Vagina (tissue), 2 donors: ENCODE results near the gene SMC6. TPM values are rescaled to one million over a fixed set of nuclear protein-coding genes. Genes with fewer than 3 reads are reported as not detected.

Experiments
- DNase-seq, 2 donors: peaks; one replicate each; pipeline ENCODE4 v3.0.0-alpha.2; 2017; ENCODE audit errors: extremely low spot score in 2 of 2
- H3K27ac ChIP-seq: fragments of 200-600 bp; sonication (generic); one replicate; pipeline ENCODE4 v1.5.1; 2019
- H3K27me3 ChIP-seq: fragments of 200-600 bp; sonication (generic); one replicate; pipeline ENCODE4 v1.5.1; 2019
- H3K36me3 ChIP-seq, 2 donors: fragments of 200-600 bp; sonication (generic); one replicate each; pipeline ENCODE4 v1.5.1; 2017 to 2019
- H3K4me1 ChIP-seq: fragments of 200-600 bp; sonication (generic); one replicate; pipeline ENCODE4 v1.5.1; 2019
- H3K4me3 ChIP-seq, 2 donors: fragments of 200-600 bp; sonication (generic); 1 replicate in 1 of 2; 2 replicates in 1 of 2; pipeline ENCODE4 v1.5.1; 2016 to 2019
- H3K9me3 ChIP-seq: fragments of 200-600 bp; sonication (generic); one replicate; pipeline ENCODE4 v1.5.1; 2019
- POLR2A ChIP-seq, 2 donors: fragments of 450-650 bp; IDR thresholded peaks; one replicate each; pipeline ENCODE4 v1.6.1; 2017; ENCODE audit warnings: antibody characterized with exemption in 2 of 2, mild to moderate bottlenecking in 2 of 2, moderate library complexity in 2 of 2
- POLR2AphosphoS5 ChIP-seq, 2 donors: sonication (generic); formaldehyde crosslinking; IDR thresholded peaks; one replicate each; pipeline ENCODE4 v1.9.0; 2017; ENCODE audit warnings: antibody characterized with exemption in 2 of 2, mild to moderate bottlenecking in 2 of 2, low read depth in 1 of 2; ENCODE audit not compliant: insufficient read depth in 1 of 2
- intact Hi-C: fragments of 100-400 bp; cut with DNase I; formaldehyde crosslinking; loops from one replicate; pipeline ENCODE4 v1.15.1; 2023
- total RNA-seq: library from RNA; depleted of rRNA; stranded (reverse); fragments of >200 nt; gene quantifications from one replicate; pipeline ENCODE4 v1.2.3, GENCODE V29; 2016
- TF ChIP-seq, protein P1 (sequence below), 3 experiments: fragments of 450-650 bp in 2 of 3; fragments of 200-600 bp in 1 of 3; sonication (generic) in 1 of 3; IDR thresholded peaks; one replicate each; pipeline ENCODE4 v1.5.1; 2017 to 2019; ENCODE audit warnings: antibody characterized with exemption in 3 of 3, mild to moderate bottlenecking in 2 of 3, moderate library complexity in 2 of 3

The SMC6 gene
- total RNA-seq, 1 donor from 2014 or later: 33.6 TPM

DNA sequence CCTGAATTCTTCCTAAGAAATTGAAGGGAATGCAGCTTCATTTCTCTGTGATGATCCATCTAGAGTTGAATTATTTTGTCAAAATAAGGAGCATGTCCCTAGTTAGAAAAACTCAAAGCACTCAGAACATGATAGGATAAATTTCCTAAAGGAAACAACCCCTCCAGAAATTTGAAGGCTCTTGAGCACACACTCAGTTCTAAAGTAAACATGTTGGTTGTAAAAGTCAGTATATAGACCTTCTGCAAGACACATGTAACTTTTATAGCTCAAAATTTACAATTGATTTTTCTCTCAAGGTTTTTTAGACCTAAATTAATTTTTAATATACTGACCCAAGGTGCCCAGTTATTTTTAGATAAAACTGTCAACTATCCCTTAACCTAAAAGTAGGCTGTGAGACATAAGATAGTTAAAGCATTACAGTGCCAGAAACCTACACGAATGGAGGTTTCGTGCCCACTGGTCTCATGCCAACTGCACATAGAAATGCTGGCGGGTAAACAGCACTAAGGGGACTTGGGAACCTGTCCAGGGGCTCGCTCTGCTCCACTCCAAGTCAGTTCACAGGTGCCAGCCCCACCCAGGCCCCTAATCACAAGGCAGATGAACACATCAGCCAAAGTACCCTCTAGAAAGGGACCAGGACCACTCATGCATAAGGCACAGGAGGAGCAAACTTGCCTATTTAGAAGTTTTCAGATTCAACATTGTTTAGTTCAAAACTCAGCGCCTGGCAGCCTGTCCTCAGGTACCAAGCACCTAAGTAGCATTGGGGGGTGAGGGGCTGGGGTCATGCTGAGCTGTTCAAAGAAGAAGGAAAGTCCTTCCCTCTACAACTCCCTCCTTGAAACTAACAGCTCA is 106.5 kb downstream of the SMC6 start:
- no peak overlapping the region for H3K4me3 ChIP-seq
- intact Hi-C loops: no loop called here
- no peak for DNase-seq
- H3K27ac ChIP-seq: no peak overlapping the region
- no peaks in the 10 kb centered on the region for H3K36me3 ChIP-seq
- TF ChIP-seq POLR2A (IDR thresholded peaks at IDR 0.05): no peak
- TF ChIP-seq POLR2AphosphoS5 (IDR thresholded peaks at IDR 0.05; ENCODE audit: insufficient read depth in 1 of 2, low read depth in 1 of 2): no peak
- TF ChIP-seq, protein P1, sequence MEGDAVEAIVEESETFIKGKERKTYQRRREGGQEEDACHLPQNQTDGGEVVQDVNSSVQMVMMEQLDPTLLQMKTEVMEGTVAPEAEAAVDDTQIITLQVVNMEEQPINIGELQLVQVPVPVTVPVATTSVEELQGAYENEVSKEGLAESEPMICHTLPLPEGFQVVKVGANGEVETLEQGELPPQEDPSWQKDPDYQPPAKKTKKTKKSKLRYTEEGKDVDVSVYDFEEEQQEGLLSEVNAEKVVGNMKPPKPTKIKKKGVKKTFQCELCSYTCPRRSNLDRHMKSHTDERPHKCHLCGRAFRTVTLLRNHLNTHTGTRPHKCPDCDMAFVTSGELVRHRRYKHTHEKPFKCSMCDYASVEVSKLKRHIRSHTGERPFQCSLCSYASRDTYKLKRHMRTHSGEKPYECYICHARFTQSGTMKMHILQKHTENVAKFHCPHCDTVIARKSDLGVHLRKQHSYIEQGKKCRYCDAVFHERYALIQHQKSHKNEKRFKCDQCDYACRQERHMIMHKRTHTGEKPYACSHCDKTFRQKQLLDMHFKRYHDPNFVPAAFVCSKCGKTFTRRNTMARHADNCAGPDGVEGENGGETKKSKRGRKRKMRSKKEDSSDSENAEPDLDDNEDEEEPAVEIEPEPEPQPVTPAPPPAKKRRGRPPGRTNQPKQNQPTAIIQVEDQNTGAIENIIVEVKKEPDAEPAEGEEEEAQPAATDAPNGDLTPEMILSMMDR (IDR thresholded peaks at IDR 0.05): no peak
- peaks cover 47% of the 10 kb centered on the region for H3K4me1 ChIP-seq
- no peaks in the 10 kb centered on the region for H3K27me3 ChIP-seq
- no peaks in the 10 kb centered on the region for H3K9me3 ChIP-seq

DNA sequence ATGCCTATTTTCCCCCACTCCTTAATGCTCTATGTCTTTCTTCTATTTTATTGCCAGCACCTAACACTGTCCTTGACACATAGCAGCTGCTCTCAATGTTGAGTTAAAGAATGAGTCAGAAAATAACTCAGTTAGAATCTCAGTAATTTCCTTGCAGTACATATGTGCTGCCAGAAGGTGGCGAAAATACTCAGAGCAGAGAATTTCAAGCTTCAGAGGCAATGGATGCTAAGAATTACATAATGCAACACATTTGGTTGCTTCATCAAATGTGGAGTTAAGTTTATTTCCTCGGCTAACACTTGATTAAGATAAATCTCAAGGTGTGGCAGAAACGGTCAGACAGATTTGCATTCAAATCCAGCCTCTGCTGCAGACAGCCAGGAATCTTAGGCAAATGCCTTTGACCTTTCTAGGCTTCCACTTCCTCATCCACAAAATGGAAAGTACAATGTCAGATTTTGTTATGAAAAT is 107.5 kb downstream of the SMC6 start:
- TF ChIP-seq, protein P1 (IDR thresholded peaks at IDR 0.05): peak; percentile 44 to 76 (median 53)
- TF ChIP-seq POLR2AphosphoS5 (IDR thresholded peaks at IDR 0.05; ENCODE audit: insufficient read depth in 1 of 2, low read depth in 1 of 2) (peak in 1 of 2 donors; percentile 95), POLR2A (IDR thresholded peaks at IDR 0.05) (no peak)
- DNase-seq: no peak
- Histone ChIP-seq H3K4me1 (peaks cover 47% of the 10 kb centered on the region), H3K27me3 (no peaks in the 10 kb centered on the region), H3K36me3 (no peaks in the 10 kb centered on the region), H3K27ac (peak overlapping the region; percentile 18), H3K9me3 (no peaks in the 10 kb centered on the region), H3K4me3 (no peak overlapping the region)
- intact Hi-C loops: no loop called here

DNA sequence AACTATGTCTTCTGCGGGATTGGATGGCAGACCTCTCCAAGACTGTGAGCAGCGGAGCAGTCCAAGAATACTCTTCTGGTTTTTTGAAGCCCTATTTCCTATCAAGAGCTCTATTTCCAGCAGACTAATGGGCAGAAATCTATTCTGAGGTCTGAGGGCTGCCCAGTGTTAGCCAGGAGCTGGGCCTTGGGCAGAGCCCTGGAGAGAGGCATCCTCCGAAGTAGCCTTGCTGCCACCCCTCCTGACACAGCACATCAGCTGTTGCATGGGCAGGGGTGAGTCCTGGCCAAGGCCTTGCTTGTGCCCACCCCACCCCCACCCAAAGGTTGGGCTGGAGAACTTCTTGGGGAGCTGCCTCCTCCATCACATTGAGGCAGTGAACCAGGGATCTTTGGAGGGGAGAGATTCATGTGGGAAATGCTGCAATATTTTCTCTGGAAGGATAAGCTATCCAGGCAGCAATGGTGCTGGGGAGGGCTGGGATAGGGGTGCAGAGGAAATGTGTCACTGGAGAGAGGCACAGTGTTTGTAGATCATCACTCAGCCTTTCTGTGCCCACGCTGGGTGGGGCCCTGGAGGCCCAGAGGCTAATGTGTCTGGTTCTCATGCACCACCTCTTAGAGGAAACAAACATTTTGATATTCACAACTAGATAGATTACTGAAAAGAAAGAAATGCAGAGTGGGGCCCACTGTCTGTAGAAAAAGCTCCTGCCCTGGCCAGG is 108.5 kb downstream of the SMC6 start:
- intact Hi-C loops: no loop called here
- Histone ChIP-seq H3K9me3 (no peaks in the 10 kb centered on the region), H3K27me3 (no peaks in the 10 kb centered on the region), H3K36me3 (no peaks in the 10 kb centered on the region), H3K4me1 (peaks cover 47% of the 10 kb centered on the region), H3K27ac (peak overlapping the region; percentile 18), H3K4me3 (no peak overlapping the region)
- TF ChIP-seq, protein P1 (IDR thresholded peaks at IDR 0.05): no peak
- TF ChIP-seq POLR2AphosphoS5 (IDR thresholded peaks at IDR 0.05; ENCODE audit: insufficient read depth in 1 of 2, low read depth in 1 of 2): no peak
- TF ChIP-seq POLR2A (IDR thresholded peaks at IDR 0.05): no peak
- DNase-seq: no peak

DNA sequence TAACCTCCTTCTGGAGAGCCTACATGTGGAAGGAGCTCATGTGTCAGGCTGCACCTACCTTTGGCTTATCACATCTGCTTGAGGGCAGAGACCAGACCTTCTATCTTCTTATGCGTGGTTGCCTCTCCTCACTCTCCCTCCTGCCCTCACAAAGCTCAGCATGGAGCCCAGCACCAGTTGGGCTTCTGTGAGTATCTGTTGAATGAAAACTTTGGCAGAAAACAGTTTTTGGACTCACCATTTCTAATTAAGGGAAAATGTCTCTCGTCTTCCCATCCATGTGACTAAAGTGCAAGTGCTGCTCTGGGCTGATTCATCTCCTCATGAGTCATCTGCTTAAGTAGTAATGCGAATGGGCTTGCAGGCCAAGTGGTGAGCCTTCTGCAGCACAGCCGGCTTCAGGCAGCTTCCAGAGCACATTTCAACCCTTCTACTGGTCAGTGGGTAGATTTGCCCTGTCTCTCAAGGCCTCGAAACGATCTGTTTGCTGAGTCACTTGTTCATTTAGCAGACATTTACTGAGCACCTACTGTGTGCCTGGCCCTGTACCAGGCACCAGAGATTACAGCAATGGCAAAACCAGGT is 110.5 kb downstream of the SMC6 start:
- TF ChIP-seq POLR2AphosphoS5 (IDR thresholded peaks at IDR 0.05; ENCODE audit: insufficient read depth in 1 of 2, low read depth in 1 of 2): peak in 1 of 2 donors; percentile 90
- no peak for TF ChIP-seq POLR2A (IDR thresholded peaks at IDR 0.05)
- TF ChIP-seq, protein P1 (IDR thresholded peaks at IDR 0.05): no peak
- Histone ChIP-seq H3K4me1 (peaks cover 47% of the 10 kb centered on the region), H3K36me3 (no peaks in the 10 kb centered on the region), H3K4me3 (no peak overlapping the region), H3K9me3 (no peaks in the 10 kb centered on the region), H3K27ac (peak overlapping the region; percentile 49), H3K27me3 (no peaks in the 10 kb centered on the region)
- intact Hi-C loops: no loop called here
- no peak for DNase-seq
